GM18526 (cell line): ENCODE measurements around the gene SYNE2.

ENCODE experiments used
- POLR2A ChIP-seq: IDR thresholded peaks from 3 replicates; pipeline ENCODE4 v1.6.1; 2011; ENCODE audit not compliant: insufficient read length; ENCODE audit errors: extremely low read depth

The SYNE2 gene

DNA sequence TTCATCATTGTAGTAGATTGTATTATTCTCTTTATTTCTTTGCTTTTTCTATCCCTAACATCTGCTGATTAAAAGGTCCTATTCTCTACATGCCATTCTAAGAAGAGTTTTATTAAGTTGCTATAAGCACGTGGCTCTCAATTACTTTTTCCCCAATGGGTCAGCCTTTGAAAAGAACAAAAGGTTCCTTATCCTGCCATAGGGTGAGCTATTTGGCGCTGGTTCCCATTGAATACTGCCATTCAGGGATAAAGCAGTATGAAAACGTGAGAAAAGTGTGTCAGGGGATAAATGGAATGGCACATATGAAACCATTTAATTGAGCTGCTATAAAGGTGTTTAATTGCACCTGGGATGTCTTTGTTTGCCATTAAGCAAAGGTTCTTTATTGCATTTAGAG is 80.9 kb downstream of the SYNE2 start:
- no peak for TF ChIP-seq POLR2A

DNA sequence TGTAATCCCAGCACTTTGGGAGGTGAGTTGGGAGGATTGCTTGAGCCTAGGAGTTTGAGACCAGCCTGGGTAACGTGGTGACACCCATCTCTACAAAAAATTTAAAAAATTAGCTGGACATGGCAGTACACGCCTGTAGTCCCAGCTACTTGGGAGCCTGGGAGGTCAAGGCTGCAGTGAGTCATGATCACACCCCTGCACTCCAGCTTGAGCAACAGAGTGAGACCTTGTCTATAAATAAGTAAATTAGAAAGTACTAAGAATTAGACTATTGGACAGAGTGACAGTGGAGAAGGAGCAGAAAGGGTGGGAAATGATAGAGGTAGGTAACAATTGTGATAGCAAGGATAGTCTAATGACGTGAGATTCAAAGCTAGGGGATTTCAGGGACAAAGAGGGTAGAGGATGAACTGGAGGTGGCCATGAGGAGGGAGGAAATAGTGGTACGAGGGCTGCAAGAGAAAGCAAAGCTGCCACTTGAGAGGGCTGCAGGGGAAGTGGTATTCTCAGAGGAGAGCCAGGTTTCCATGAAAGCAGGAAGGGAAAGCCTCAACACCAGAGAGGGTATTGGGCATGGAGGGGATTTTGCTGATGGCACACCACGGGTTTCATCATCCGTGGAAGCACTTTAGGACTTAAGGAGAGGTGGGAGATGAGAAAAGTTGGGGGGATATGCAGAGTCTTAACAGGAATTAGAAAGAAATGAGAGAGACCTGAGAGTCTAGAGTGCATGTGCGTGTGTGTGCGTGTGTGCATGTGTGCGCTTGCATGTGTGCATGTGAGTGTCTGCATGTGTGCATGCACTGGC is 85.6 kb downstream of the SYNE2 start:
- TF ChIP-seq POLR2A: no peak

DNA sequence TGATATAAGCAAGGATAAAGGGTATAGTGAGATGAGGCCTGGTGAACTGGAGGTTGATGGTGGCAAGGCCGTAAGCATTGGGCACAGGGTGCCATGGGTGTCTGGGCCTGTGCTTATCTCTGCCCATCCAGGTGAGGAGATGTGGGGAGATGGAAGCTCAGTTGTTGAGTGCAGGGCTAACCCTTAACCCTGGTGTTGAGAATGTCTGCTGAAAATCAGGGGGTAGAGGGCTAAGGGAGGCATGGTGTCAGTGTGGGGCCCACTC is 86.1 kb downstream of the SYNE2 start:
- no peak for TF ChIP-seq POLR2A

DNA sequence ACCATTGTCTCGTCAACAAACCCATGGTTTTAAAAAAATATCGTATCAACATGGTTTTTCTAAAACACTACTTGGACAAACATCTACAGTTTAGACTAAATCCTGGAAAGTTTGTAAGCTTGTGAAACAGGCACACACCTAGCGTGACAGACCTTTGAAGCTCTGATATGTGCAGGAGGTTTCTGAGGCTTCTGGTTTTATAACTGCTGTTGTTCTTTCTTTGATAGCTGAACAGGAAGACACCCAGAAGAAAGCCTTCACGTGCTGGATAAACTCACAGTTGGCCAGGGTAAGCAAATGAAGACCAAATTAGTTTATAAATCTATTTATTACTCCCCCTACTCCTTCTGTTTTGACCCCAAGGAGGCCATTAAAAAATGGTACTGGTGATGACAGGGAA is 87.6 kb downstream of the SYNE2 start:
- no peak for TF ChIP-seq POLR2A

DNA sequence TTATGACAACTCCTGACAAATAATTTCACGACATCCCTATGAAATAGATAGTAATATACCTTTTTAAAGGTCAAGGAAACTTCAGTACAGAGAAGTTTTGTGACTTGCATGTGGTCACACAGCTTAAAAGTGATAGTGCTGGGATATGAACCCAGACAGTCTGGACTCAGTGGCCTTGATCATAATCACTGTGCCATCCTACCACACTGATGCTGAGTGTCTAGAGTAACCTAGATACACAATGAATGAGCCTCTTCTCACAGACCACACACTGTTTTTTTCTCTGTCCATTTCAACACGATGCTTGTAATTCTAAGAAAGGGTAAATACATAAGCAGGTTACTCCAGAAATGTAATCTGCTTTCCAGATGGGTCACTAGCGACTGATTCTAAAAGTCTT is 88.2 kb downstream of the SYNE2 start:
- TF ChIP-seq POLR2A: no peak

DNA sequence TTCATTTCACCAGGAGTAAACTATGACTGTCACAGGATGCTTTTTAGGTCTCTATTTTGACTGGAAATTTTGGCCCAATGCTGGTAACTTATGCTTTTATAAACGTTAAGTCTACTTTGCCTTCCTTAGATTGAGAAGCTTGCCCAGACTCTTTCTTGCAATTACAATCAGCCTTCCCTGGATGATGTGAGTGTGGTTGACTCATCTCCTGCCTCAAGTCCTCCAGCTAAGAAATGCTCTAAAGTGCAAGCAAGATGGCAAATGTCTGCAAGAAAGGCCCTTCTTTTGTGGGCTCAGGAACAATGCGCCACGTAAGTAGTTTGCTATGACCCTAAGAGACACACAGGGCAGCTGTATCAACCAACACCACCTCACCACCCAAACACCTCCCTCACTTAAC is 96.9 kb downstream of the SYNE2 start:
- no peak for TF ChIP-seq POLR2A

DNA sequence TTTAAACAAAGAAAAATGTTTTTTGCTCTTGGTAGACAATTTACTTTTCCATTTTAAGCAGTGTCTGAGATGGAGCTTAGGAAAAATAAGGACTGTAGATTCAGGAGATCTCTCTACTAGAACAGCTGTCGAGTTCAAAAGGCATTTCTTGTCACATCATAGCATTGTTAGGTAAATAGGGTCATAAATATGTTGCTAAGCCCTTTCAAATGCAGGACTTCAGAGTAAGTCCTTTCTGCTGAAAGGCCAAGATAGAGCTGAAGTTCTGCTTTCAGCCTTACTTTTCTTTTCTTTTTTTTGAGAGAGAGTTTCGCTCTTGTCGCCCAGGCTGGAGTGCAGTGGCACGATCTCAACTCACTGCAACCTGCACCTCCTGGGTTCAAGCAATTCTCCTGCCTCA is 98.2 kb downstream of the SYNE2 start:
- no peak for TF ChIP-seq POLR2A

DNA sequence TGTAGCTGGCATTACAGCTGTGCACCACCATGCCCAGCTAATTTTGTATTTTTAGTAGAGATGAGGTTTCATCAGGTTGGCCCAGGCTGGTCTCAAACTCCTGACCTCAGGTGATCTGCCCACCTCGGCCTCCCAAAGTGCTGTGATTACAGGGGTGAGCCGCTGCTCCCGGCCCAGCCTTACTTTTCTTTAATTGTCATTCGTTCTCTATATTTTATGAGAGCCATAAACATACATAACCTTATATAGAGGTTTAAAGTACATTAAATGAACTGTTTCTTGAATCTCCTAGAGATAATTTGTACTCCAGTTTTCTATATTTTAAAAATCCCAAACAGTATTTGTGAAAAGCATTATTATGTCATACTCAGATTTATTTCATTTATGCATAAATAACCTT is 98.6 kb downstream of the SYNE2 start:
- TF ChIP-seq POLR2A: no peak

DNA sequence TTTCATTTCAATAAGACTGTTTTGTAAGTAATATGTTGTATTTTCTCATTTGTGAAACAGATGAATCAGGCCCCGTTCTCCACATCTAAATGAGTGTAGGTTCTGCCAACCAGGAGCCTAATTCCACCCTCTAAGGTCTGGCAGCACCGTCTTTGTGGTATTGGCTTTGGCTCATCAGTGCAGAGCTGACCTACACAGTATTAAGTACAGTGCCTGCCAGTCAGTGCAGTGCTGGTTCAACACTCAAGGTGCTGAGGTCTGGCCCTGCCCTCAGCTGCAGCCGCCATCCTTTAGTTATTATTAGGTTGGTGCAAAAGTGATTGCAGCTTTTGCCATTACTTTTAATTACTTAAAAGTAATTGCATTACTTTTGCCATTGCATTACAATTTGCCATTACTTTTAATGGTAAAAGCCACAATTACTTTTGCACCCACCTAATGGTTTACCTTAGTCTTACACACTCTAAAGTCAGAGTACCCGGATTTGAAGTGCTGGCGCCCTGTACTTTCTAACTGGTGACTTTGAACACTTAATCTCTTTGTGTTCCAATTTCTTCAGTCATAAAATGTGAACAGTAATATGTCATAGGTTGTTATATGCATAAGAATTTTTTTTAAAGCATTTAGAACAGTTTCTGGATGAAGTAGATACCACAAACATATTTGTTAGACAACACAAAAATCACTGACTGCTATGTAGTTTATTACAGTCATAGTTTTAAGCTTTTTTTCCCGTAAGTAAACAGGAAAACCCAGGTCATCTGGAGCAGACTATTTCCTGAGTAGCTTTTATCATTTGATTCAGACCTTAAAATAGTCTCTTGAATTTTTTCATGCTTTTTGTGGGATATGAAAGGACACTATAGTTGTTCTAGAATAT is 99.5 kb downstream of the SYNE2 start:
- no peak for TF ChIP-seq POLR2A

DNA sequence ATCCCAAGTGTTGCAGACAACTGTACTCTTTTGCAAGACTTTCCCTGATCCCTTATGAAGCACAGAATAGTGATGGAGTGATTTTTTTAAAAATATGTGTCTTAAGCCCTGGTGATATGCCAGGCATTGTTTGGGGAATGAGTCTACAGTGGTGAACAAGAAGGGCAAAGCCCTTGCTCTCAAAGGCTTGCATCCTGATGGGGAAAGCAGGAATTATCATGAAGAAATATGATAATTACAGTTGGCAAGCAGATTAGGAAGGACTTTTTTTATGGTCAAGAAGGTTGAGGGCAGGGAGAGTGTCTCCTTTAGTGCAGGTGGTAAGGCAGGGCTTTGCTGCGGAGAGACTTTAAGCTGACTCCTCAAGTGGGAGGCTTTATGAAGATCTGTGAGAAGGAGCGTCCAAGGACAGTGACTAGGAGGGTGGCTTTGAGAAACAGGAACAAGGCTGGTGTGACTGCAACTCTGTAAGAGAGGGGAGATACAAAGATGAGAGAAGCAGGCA is 100.2 kb downstream of the SYNE2 start:
- no peak for TF ChIP-seq POLR2A

DNA sequence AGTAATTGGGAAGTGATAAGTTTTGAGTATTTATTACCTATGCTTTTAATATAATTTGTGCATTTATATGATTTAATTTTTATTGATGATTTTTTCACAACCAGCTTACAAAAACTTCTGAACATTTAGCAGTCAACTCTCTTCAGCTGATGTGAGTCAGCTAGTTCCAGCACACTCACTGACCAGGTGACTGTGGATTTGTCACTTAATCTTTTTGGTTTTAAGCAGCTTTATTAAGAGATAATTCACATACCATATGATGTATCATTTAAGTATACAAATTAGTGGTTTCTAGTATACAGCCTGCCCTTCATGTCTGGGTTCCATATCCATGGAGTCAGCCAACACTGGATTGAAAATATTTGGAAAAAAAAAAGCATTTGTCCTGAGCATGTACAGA is 103.5 kb downstream of the SYNE2 start:
- no peak for TF ChIP-seq POLR2A

DNA sequence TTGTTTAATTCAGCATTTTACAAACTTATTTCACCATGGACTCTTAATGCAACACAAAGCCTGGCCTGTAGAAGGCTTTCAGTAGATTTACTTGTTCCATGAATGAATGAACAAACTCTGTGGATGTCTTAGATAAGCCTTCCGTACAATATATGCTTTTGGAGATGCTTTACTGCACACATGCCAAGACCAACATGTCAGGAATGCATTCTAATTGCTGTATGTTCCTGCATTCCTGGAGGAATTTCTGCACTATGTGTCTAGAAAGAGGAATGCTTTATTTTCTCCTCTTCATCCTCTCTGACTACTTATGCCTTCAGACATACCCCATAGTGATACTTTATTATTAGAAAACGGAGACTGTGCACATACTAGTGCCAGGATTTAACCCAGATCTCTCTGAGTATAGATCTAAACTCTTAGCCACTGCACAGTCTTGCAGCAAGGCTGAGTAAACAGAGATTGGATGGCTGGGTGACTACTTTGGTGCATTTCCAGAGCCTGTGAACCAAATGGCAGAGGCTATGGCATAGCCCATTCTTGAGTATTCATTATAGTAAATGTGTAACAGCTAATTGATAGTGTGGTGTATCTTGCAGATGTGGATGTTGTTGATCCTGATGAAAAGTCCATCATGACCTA is 108.2 kb downstream of the SYNE2 start:
- no peak for TF ChIP-seq POLR2A

DNA sequence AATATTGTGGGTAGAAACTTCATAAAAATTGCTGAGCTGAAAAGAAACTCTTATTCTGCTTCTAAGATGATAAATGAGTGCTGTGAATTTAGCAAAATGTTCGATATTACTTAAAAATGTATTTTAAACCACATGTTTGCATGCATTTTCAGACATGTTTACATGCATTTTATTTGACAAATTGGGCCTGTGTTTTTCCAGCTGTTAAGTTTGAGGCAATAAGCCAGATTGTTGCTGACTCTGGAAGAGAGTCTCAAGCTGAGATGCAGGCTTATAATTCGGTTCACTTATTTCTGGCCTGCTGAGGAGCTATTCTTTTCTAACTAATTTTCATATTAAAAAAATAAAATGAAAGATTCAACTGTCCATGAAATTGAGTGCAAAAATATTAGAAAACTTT is 110.1 kb downstream of the SYNE2 start:
- TF ChIP-seq POLR2A: no peak

DNA sequence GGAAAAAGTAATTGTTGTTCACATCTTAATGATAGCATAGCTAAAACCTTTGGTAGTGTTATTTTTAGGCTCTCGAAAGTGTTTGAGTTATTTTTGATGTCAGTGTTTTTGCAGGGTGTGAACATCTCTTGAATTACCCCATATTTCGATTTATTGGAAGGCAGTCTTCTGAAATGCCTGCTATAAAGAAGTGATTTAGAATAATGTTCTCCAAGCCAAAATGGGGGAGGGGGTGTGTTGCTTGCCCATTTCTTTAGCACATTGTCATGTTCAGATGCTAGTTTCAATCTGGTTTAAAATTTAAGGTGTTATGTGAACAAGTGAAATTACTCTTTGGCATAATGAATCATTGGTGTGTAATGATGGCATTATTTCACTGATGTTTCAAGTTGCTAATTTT is 110.6 kb downstream of the SYNE2 start:
- TF ChIP-seq POLR2A: no peak

DNA sequence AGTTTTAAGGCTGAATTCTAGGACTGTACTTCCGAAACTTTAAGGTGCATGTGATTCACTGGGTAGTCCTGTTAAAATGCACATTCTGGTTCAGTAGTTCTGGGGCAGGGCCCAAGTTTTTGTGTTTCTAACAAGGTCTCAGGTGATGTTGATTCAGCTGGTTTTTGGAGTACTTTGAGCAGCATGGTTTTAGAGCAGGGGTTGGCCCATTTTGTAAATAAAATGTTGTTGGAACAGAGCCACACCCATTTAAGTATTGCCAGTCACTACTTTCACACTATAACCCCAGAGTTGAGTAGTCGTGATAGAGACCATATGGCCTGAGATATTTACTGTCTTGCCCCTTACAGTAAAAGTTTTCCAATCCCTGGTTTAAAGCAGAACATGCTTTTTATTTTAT is 111.3 kb downstream of the SYNE2 start:
- TF ChIP-seq POLR2A: no peak

DNA sequence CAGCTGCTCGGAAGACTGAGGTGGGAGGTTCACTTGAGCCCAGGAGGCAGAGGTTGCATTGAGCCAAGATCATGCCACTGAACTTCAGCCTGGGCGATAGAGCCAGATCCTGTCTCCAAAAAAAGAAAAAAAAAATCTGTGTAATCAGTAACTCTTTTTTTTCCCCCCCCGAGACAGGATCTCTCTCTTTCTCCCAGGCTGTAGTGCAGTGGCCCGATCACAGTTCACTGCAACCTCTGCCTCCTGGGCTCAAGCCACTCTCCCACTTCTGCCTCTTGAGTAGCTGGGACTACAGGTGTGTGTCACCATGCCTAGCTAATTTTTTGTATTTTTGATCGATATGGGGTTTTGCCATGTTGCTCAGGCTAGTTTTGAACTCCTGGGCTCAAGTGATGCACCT is 113.6 kb downstream of the SYNE2 start:
- TF ChIP-seq POLR2A: no peak

DNA sequence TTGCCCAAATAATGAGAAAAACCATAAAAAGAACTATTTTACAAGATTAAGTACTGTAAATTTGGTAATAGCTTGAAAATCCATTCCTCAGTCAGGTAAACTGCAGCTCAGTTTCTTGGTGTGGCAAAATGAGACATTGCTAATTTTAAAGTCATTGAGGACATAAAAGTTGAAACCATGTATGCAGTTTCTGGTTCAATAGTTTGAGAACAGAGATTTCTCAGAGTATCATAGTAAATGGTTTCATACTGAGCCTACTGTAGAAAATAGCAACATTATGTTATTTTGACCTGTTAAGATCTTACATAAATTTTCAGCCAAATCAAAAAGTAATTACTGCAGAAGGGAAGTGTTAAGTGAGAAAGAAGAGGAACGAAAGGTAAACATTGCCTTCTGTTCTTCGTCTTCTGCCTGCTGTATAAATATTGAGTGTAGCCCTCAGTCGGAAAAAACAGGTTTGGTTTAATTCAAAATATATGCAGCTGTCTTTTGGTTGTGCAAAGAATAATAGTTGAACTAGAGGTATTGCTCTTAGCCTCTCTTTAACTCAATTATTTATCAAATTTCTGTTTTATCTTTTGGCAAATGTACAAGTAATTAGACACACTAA is 119.6 kb downstream of the SYNE2 start:
- TF ChIP-seq POLR2A: no peak
